Lower leg skin (tissue), 3 donors: ENCODE data around the gene CSTF1.

Experiments used
- POLR2A ChIP-seq, 2 donors: fragments of 450-650 bp; IDR thresholded peaks; one replicate each; pipeline ENCODE4 v1.6.1; 2016 to 2017; ENCODE audit warnings: antibody characterized with exemption in 2 of 2, mild to moderate bottlenecking in 1 of 2, moderate library complexity in 1 of 2
- TF ChIP-seq, protein P1 (sequence below), 3 donors: fragments of 450-650 bp; IDR thresholded peaks; one replicate each; pipeline ENCODE4 v1.5.1; 2016; ENCODE audit warnings: antibody characterized with exemption in 3 of 3, mild to moderate bottlenecking in 3 of 3, moderate library complexity in 2 of 3

DNA sequence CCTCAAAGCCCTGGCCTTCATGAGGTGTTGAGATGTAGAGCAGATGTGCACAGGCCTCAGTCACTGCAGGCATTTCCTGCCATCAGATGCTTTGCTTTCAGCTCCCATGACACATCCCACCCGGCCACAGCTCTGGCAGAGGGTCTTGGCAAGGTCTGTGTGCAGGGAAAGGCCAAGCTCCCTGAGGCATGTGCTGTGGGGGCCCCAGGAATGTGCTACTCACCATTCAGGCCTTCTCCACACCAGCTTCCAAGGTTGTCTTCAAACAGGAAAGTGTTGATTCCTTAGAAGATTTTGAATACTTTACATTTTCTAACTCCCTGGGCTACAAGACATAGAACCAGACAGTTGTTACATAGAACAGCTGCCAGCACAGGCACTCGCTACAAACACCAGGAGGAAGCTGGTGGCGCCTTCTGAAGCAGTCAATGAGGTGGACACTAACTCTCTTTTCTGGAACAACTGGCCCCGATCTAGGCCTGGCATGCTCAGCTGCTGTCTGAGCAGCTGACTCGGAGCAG lies 47.4 kb downstream of the CSTF1 start:
- no peak for TF ChIP-seq POLR2A (IDR thresholded peaks at IDR 0.05)
- TF ChIP-seq, protein P1, sequence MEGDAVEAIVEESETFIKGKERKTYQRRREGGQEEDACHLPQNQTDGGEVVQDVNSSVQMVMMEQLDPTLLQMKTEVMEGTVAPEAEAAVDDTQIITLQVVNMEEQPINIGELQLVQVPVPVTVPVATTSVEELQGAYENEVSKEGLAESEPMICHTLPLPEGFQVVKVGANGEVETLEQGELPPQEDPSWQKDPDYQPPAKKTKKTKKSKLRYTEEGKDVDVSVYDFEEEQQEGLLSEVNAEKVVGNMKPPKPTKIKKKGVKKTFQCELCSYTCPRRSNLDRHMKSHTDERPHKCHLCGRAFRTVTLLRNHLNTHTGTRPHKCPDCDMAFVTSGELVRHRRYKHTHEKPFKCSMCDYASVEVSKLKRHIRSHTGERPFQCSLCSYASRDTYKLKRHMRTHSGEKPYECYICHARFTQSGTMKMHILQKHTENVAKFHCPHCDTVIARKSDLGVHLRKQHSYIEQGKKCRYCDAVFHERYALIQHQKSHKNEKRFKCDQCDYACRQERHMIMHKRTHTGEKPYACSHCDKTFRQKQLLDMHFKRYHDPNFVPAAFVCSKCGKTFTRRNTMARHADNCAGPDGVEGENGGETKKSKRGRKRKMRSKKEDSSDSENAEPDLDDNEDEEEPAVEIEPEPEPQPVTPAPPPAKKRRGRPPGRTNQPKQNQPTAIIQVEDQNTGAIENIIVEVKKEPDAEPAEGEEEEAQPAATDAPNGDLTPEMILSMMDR (IDR thresholded peaks at IDR 0.05) = no peak
